HG03460 (cell line): ENCODE measurements around the gene CRYBG1.
"Not testable (repeated sequence)": the region's sequence is repeated elsewhere in the genome, so short reads cannot be mapped to it uniquely, and the experiment has no call there.

Experiments
- ATAC-seq: cut with Tn5 transposase; IDR thresholded peaks from one replicate; pipeline ENCODE4 v1.9.1; 2021; ENCODE audit not compliant: unreplicated experiment

The CRYBG1 gene

DNA sequence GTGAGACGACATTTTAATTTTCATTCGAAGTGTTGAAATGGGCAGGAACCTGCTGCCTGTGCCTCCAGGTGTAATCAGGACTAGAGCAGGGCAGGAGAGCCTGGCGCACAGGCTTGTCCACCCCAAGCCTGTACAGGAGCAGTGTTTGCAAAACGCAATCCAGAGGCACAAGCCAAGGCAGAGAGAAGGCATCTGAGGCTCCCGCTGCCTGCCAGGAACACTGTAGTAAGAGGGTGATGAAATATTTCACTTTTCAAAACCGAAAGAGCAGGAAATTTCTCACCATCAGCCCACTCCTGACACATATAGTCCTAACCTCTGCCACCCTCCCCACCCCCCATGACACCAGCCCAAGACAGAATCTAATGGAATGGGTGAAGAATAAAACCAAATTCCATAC lies 136.3 kb downstream of the CRYBG1 start:
- ATAC-seq = no peak

DNA sequence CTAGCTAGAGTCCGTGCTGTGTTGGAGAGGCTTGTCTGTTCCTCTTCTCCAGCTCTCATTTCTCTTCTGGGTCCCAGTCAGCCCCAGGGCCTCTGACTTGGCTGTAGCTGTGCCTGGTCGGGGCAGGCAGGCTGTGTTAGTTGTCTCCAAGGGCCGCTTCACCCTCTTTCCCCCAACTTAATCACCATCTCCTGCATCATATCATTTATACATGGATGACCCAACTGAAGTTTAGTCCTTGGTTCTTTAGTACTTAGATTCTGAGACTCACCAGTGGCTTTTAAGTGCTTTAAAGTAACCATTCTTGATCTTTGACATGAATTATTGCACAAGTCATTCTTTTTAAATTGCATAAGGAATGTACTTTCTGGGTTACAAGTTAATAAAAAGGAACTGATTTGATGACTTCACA lies 141.4 kb downstream of the CRYBG1 start:
- no peak for ATAC-seq

DNA sequence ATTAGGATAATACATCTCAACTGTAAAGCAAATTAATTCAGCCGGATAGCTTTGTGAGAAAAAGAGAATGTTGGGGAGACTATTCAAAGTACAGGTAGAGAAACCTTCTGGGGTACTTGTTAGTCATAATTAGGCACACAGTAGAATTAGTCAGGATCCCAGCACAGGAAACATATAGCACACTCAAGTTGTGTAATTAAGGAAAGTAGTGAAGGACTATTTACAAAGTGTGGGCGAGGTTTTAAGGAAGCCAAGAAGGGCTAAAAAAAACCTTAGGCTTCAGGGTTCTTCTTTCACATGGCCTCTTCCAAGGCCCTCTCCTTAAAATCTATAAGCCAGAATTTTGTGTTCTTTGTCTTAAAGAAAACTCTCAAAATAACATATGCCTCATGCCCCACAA lies 142.0 kb downstream of the CRYBG1 start:
- ATAC-seq = no peak

DNA sequence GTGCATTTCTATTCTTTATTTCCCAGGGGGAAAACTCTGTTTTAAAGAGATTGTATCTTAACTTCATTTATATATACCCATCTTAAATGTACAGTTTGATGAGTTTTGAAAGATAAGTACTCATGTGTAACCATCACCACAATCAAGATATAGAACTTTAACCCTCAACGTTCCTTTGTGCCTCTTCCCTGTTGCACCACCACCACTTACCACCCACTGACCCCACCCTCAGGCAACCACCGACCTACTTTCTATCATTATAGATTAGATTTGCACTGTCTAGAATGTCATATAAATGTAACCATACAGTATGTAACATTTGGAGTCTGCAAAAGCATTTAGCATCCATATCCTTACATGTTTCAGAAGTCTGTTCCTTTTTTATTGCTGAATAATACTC lies 147.8 kb downstream of the CRYBG1 start:
- no peak for ATAC-seq

DNA sequence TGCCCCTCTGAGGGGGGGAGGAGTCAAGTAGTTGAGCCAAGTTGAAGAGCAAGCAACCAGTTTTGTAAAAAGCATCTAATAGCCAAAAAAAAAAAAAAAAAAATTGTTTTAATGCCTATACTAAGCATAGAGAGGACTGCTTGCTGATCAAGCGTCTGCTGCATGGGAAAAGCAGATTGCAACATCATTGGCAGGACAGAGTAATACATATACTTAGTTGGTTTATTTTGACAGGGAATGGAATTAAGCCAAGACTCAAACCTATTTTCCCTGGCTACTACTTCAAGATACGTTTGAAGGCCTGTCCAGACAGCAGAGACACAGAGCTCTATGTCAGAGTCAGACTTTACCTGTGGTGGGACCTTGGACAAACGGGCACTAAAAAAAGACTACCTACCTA lies 148.3 kb downstream of the CRYBG1 start:
- ATAC-seq = no peak

DNA sequence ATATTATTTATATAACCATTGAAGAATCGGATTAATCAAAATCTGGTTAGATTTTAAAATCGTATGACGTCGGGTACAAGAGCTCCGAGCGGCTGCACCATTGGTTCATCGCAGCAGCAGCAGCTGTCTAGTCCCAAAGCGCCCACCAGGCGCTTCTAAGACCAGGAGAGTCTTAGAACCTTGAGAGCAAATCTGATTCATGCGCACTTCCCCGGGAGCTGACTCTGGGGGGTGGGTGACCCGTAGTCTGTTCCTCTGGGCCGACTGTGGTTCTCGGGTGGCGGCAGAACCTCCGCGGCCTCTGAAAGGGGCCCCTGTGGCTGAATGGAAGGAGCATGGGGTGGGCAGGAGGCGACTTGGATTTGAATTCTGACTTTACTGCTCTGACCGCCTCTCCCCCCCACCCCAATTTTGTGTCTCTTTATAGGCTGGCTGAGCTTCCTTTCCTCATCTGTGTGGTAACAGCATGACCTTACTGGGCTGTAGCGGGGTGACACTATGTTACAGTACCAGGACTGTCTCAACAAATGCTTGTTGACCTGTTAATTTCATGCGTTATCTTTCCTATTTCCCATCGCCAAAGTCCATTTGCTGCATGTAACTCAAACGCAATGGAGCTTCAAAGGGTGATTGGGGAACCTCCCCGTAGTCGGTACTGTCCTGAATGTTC lies 149.0 kb downstream of the CRYBG1 start:
- ATAC-seq = no peak

DNA sequence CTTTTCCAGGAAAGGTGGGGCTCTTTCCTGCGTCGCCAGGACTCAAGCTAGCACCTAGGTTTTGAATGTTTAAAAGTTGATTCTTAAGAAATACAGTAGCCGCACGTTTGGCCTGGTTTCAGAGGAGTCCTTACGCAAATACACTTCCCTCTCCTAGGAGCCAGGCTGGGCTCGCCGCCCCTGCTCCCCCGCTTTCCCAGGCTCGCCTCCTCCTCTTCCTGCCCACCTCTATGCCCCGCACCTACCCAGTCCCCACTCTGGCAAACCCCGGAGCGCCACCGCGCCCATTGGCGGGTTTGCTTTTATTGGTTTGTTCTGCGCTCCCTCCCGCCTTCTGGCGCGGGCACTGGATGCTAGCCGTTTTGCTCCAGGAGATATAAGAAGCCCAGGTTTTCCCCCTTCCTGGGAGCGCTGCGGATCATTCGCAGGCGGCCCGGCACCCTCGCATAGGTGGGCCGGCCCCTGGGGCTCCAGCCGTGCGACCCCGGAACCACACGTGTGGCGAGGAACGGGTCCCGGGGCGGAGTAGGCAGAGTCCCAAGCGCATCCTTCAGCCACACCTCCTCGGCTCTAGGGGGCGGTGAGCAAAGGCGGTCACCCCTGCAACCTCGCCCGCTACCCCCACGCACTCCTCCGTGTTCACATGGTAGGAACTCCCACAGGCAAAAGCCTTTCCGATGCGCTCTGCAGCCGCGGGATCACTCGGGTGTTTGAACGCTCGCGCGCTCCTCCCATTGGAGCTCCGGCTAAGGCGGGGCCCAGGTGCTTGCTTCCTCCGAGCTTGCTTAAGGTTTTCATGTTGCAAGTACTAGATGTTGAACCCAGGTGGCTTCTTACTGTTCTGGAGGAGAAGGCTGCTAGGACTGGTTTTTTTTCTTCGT lies 149.8 kb downstream of the CRYBG1 start:
- ATAC-seq = peak; percentile 52

DNA sequence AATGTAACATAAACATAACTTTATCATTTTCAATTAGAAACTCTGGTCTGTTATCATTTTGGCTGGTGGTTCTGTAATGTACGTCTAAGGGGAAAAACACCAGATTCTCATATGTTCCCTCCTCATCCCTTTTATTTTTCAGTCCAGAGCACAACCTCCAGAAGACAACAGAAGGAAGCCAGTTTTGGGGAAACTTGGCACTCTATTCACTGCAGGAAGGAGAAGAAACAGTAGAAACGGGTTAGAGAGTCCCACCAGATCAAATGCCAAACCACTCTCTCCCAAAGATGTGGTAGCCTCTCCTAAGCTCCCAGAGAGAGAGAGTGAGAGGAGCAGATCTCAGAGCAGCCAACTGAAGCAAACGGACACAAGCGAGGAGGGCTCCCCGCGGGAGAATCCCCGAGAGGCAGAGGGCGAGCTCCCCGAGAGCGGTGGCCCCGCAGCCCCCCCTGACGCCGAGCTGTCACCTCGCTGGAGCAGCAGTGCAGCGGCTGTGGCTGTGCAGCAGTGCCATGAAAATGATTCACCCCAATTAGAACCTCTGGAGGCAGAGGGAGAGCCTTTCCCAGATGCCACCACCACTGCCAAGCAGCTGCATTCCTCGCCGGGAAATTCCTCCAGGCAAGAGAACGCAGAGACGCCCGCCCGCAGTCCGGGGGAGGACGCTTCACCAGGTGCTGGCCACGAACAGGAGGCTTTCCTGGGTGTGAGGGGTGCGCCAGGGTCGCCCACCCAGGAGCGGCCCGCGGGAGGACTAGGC lies 151.0 kb downstream of the CRYBG1 start:
- no peak for ATAC-seq

DNA sequence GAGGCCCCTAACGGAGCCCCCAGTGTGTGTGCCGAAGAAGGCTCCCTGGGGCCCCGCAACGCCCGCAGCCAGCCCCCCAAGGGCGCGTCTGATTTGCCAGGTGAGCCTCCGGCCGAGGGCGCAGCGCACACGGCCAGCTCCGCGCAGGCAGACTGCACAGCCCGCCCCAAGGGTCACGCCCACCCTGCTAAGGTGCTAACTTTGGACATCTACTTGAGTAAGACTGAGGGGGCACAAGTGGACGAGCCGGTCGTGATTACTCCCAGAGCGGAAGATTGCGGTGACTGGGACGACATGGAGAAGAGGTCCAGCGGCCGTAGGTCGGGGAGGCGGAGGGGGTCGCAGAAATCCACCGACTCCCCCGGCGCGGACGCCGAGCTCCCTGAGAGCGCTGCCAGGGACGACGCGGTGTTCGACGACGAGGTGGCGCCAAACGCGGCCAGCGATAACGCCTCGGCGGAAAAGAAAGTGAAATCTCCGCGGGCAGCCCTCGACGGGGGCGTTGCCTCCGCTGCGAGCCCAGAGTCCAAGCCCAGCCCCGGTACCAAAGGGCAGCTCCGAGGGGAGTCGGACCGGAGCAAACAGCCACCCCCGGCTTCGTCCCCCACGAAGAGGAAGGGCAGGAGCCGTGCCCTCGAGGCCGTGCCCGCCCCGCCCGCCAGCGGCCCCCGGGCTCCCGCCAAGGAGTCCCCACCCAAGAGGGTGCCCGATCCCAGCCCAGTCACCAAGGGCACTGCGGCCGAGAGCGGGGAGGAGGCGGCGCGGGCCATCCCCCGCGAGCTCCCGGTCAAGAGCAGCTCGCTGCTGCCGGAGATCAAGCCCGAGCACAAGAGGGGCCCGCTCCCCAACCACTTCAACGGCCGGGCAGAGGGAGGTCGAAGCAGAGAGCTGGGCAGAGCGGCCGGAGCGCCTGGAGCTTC lies 151.8 kb downstream of the CRYBG1 start:
- ATAC-seq = peak; percentile 47

DNA sequence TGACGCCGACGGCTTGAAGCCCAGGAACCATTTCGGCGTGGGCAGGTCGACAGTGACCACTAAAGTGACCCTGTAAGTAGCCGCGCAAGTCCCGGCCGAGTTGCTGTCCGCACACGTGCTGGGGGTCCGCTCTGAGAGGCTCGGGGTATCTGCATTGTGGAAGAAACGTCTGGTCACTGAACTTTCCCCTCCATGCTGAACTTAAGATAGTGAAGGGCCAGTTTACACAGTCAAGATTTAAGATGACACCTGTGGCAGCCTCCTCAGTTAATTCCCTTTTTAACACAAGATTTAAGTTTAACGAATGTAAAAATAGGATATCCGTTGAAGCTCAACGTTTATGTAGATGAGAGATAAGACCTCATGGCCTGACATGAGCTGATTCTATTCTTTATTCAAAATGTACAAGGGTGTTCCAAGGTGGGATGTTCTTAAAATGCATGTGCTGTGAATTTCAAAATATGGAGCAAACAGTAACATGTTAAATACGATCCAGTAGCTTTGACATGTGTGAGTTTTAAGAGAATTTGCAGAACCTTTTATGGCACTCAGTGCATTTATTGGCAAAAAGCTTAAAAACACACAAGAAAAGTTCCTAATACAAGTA lies 152.6 kb downstream of the CRYBG1 start:
- no peak for ATAC-seq

DNA sequence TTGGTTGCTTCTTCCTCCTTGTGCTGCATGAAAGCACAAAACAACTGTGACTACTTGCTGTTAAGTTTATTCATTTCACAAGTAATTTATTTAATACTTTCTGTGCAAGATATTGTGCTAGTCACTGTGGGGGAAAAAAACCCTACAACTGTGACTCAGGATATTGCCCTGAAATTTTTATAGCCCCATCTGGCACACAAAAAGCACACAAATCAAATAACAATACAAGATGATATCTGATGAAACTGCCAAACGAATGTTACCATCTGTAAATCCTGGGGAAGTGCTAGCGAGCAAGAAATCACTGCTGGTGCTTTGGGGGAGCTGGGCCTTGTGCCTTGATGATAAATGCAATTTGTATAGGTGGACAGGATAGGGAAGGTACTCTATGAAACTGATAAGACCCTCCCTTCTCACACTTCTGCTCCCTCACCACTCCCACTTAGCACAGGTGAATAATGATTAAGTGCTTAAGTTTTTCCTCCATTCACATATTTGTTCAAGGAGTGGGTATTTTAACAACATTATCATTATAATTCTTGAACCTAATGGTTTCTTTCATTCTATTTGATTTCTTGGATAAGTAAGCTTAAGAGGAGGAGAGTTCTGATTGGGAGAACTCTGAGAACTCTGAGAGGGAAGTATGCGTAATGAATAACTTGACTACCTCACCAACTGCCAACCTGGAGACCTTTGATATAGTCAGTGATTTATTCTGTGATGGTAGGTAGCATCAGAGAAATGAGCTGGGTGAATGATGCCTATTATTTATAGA lies 153.5 kb downstream of the CRYBG1 start:
- no peak for ATAC-seq

DNA sequence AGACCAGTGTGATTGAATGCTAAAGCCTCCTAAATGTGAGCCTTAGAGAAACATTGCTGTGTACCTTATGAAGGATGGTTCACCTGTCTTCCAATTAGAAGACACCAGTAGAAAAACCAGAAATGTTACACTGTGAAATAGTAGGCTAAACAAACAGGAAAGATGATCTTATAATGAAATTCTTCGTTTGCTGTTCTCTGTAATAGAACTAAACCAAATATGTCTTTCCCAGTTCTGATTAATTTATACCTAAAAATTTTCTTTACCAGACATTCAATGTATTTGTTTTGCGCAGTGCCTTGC lies 154.0 kb downstream of the CRYBG1 start:
- ATAC-seq = no peak

DNA sequence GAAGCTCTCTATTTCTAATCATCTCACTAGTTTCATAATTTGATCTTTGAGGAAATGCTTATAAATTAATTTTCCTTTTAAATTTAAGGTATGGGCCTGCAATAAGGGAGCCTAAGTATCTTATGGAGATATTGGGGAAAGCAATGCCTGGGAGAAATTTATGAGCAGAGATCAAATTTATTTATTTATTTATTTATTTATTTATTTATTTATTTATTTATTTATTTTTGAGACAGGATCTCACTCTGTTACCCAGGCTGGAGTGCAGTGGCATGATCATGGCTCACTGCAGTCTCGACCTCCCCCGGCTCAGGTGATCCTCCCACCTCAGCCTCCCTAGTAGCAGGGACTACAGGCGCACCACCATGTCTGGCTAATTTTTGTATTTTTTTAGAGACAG lies 155.1 kb downstream of the CRYBG1 start:
- not testable (repeated sequence) for ATAC-seq

DNA sequence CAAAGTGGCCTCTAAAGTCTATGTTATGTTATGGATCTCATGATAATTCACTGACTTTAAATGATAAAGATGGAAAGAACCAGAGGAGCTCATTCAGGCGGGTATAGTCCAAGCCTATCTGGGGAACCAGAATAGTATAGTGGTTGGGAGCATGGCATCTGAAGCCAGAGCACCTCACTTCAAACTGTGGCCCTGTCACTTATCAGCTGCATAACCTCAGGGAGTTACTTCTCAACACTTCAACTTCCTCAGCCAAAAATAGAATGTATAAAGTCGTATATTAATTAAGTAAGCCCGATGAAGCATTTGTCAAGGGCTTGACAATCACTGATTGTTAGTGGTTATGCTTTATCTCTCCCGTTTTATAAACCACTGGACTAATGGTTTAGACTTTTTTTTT lies 156.1 kb downstream of the CRYBG1 start:
- ATAC-seq = no peak

DNA sequence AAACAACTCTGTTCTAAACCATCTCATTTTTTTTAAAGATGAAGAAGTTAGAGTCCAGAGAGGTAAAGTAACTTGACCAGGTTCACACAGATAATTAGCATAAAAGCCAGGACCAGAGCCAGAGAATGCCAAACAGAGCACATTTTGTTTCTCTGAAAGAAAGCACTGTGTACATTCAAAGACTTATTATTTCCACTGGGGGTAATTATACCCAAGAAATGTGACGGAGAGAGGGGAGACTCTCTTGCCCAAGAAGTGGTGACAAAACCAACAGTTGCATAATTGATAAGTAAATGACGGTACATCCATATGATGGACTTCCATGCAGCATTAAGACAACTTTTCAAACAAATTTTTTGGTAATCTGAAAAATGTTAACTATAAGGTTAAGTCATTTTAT lies 157.2 kb downstream of the CRYBG1 start:
- no peak for ATAC-seq

DNA sequence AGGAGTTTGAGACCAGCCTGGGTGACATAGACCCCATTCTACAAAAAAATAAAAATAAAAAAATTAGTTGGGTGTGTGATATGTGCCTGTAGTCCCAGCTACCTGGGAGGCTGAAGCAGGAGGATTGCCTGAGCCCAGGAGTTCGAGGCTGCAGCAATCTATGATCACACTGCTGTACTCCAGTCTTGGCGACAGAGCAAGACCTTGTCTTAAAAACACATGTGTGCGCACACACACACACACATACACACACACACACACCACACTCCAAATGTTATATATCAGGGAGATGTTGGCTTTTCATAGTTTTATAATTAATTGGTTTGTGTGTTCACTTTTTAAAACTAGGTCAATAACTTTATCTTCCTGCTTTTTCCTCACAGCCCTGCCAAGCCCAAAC lies 158.2 kb downstream of the CRYBG1 start:
- no peak for ATAC-seq

DNA sequence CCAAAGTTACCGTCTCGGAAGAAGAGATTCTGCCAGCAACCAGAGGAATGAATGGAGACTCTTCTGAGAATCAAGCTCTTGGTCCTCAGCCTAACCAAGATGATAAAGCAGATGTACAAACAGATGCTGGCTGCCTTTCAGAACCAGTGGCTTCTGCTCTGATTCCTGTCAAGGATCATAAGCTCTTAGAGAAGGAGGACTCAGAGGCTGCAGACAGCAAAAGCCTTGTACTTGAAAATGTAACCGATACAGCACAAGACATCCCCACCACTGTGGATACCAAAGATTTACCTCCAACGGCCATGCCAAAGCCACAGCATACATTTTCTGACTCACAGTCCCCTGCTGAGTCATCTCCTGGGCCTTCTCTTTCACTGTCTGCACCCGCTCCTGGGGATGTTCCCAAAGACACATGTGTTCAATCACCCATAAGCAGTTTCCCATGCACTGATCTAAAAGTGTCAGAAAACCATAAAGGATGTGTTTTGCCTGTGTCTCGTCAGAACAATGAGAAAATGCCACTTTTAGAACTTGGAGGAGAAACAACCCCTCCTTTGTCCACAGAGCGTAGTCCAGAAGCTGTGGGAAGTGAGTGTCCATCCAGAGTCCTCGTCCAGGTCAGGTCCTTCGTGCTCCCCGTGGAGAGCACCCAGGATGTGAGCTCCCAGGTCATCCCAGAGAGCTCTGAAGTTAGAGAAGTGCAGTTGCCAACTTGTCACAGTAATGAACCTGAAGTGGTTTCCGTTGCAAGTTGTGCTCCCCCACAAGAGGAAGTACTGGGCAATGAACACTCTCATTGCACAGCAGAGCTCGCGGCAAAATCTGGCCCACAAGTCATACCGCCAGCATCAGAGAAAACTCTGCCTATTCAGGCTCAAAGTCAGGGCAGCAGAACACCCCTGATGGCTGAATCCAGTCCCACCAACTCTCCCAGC lies 159.2 kb downstream of the CRYBG1 start:
- ATAC-seq = peak; percentile 56

DNA sequence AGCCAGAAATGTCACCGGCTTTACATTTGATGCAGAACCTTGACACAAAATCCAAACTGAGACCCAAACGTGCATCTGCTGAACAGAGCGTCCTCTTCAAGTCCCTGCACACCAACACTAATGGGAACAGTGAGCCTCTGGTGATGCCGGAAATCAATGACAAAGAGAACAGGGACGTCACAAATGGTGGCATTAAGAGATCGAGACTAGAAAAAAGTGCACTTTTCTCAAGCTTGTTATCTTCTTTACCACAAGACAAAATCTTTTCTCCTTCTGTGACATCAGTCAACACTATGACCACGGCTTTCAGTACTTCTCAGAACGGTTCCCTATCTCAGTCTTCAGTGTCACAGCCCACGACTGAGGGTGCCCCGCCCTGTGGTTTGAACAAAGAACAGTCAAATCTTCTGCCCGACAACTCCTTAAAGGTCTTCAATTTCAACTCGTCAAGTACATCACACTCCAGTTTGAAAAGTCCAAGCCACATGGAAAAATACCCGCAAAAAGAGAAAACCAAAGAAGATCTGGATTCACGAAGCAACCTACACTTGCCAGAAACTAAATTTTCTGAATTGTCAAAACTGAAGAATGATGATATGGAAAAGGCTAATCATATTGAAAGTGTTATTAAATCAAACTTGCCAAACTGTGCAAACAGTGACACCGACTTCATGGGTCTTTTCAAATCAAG lies 160.3 kb downstream of the CRYBG1 start:
- ATAC-seq = peak; percentile 46
